Activated CD4-positive, alpha-beta T cell treated with anti-CD3 and anti-CD28 coated beads, Interleukin-2, Interleukin-4, amounts not matched to agents 100 ng/mL and 50 ng/mL, durations not matched to agents 16 hours and 8 hours (primary cell): Measurements from ENCODE around the gene CSPG4.
"Not testable (repeated sequence)": the region's sequence is repeated elsewhere in the genome, so short reads cannot be mapped to it uniquely, and the experiment has no call there.

ENCODE experiments used
- DNase-seq: peaks from one replicate; pipeline ENCODE4 v3.0.0-alpha.2; 2020; ENCODE audit warnings: low spot score

Gene CSPG4

GRCh38 chr15:75703440-75704262 is 9.0 kb downstream of the CSPG4 start:
- not testable (repeated sequence) for DNase-seq

GRCh38 chr15:75702436-75702835 is 10.2 kb downstream of the CSPG4 start:
- no peak for DNase-seq

- not testable (repeated sequence) for DNase-seq
Observed at GRCh38 chr15:75701071-75702003, 11.3 kb downstream of the CSPG4 start.

GRCh38 chr15:75699961-75700874 is 12.4 kb downstream of the CSPG4 start:
- not testable (repeated sequence) for DNase-seq

GRCh38 chr15:75699517-75699916 is 13.1 kb downstream of the CSPG4 start:
- DNase-seq: not testable (repeated sequence)

- not testable (repeated sequence) for DNase-seq
Observed at GRCh38 chr15:75697974-75698747, 14.5 kb downstream of the CSPG4 start.

- no peak for DNase-seq
Observed at GRCh38 chr15:75697523-75697922, 15.1 kb downstream of the CSPG4 start.

- DNase-seq: no peak
Observed at GRCh38 chr15:75696854-75697259, 15.8 kb downstream of the CSPG4 start.

GRCh38 chr15:75696311-75696720 is 16.3 kb downstream of the CSPG4 start:
- DNase-seq: no peak

- DNase-seq: no peak
Observed at GRCh38 chr15:75695634-75696310, 16.9 kb downstream of the CSPG4 start.

- no peak for DNase-seq
Observed at GRCh38 chr15:75695220-75695619, 17.4 kb downstream of the CSPG4 start.

GRCh38 chr15:75694241-75695182 is 18.1 kb downstream of the CSPG4 start:
- DNase-seq: no peak

- DNase-seq: no peak
Observed at GRCh38 chr15:75693501-75694240, 19.0 kb downstream of the CSPG4 start.

GRCh38 chr15:75693028-75693427 is 19.6 kb downstream of the CSPG4 start:
- DNase-seq: not testable (repeated sequence)

GRCh38 chr15:75692311-75692710 is 20.3 kb downstream of the CSPG4 start:
- DNase-seq: not testable (repeated sequence)

GRCh38 chr15:75689429-75689828 is 23.2 kb downstream of the CSPG4 start:
- DNase-seq: not testable (repeated sequence)

GRCh38 chr15:75688831-75689230 is 23.8 kb downstream of the CSPG4 start:
- DNase-seq: no peak

- no peak for DNase-seq
Observed at GRCh38 chr15:75688278-75688557, 24.4 kb downstream of the CSPG4 start.
